Ectodermal cell (in vitro differentiated cells): Measurements from ENCODE around the gene CHST8.

Experiments
- H3K27ac ChIP-seq: 2 replicates; pipeline ENCODE4 v1.7.0; 2013; ENCODE audit warnings: mild to moderate bottlenecking, low read depth, low read length; ENCODE audit not compliant: insufficient read depth, poor library complexity, severe bottlenecking
- H3K27me3 ChIP-seq: 2 replicates; pipeline ENCODE4 v1.7.0; 2013; ENCODE audit warnings: mild to moderate bottlenecking, low read length; ENCODE audit not compliant: insufficient read depth, control insufficient read depth, poor library complexity, severe bottlenecking
- H3K36me3 ChIP-seq: one replicate; pipeline ENCODE4 v1.7.0; 2013; ENCODE audit warnings: low read length; ENCODE audit not compliant: control insufficient read depth, insufficient read depth
- H3K4me1 ChIP-seq: one replicate; pipeline ENCODE4 v1.7.0; 2013; ENCODE audit warnings: low read length; ENCODE audit not compliant: control insufficient read depth, insufficient read depth
- H3K4me3 ChIP-seq: 2 replicates; pipeline ENCODE4 v1.7.0; 2013; ENCODE audit warnings: low read depth, low read length, control low read depth; ENCODE audit not compliant: insufficient read depth
- H3K9me3 ChIP-seq: 2 replicates; pipeline ENCODE4 v1.7.0; 2013; ENCODE audit warnings: mild to moderate bottlenecking, low read length, moderate library complexity; ENCODE audit not compliant: control insufficient read depth
- WGBS, 2 experiments: methylation state at CpG; one replicate each; pipeline ENCODE4 v1.1.7; 2013; ENCODE audit warnings: missing lambda C conversion rate in 2 of 2; 5-methylcytosine and 5-hydroxymethylcytosine counted together

CHST8 gene

DNA sequence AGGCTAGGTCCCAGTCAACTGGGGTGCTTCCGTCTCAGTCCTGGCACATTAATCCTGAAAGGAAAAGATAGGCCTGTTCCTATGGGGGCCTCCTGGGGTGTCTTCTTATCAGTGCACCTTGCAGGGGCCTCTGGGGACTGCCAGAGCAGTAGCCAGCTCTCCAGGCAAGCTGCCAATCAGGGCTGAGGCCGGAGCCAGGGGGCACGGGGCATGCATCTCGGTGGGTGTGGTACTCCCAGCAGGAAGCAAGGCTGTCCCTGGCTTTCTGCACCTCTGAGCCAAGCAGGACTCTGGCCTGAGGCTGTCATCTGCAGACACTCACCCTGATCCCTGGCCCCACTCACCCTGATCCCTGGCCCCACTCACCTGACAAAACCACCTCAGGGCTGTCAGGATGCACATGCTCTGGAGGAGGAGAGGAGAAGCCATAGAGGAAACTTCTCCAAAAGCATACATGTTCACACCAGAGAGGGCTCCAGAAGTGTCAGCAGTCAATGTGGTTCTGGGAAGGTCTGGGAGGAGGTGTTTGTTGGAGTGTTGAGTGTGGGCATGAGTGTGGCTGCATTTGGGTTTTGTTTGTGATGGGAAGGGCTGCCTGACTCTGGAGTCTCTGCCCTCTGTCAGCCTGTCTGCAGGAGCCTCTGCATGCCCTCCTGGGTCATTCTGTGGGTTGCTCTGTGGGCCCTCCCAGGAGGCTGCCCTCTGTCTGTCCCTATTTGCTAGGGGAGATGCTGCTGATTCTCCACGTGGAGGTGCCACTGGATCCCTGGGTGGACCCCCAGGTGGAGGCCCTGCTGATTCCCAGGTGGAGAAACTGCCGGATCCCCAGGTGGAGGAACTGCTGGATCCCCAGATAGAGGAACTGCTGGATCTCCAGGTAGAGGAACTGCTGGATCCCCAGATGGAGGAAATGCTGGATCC lies 152.2 kb downstream of the CHST8 start:
- Histone ChIP-seq H3K27ac (no peak overlapping the region), H3K9me3 (no peaks in the 10 kb centered on the region), H3K4me1 (no peaks in the 10 kb centered on the region), H3K4me3 (no peak overlapping the region), H3K27me3 (peaks cover 2% of the 10 kb centered on the region), H3K36me3 (no peaks in the 10 kb centered on the region)
- WGBS, 2 experiments: 70 to 78% methylated on average over 6 of the region's 6 CpGs

- H3K4me3 ChIP-seq: no peak overlapping the region
- WGBS, 2 experiments: 88% methylated on average over 6 of the region's 6 CpGs
- no peaks in the 10 kb centered on the region for H3K36me3 ChIP-seq
- H3K27ac ChIP-seq: no peak overlapping the region
- H3K4me1 ChIP-seq: no peaks in the 10 kb centered on the region
- no peaks in the 10 kb centered on the region for H3K9me3 ChIP-seq
- H3K27me3 ChIP-seq: peaks cover 3% of the 10 kb centered on the region
Observed at GRCh38 chr19:33774751-33775150, 153.0 kb downstream of the CHST8 start.

GRCh38 chr19:33775731-33776487 lies 154.2 kb downstream of the CHST8 start:
- Histone ChIP-seq H3K27ac (no peak overlapping the region), H3K27me3 (peaks cover 3% of the 10 kb centered on the region), H3K4me1 (no peaks in the 10 kb centered on the region), H3K36me3 (no peaks in the 10 kb centered on the region), H3K9me3 (no peaks in the 10 kb centered on the region), H3K4me3 (no peak overlapping the region)
- 90 to 92% methylated on average over 9 of the region's 9 CpGs for WGBS, 2 experiments

- H3K36me3 ChIP-seq: no peaks in the 10 kb centered on the region
- H3K4me1 ChIP-seq: no peaks in the 10 kb centered on the region
- H3K27ac ChIP-seq: no peak overlapping the region
- H3K27me3 ChIP-seq: peaks cover 3% of the 10 kb centered on the region
- 91 to 92% methylated on average over 9 of the region's 9 CpGs for WGBS, 2 experiments
- H3K4me3 ChIP-seq: no peak overlapping the region
- no peaks in the 10 kb centered on the region for H3K9me3 ChIP-seq
Observed at GRCh38 chr19:33777351-33777750, 155.6 kb downstream of the CHST8 start.

GRCh38 chr19:33777753-33778088 lies 156.0 kb downstream of the CHST8 start:
- WGBS, 2 experiments: 70 to 74% methylated on average over 17 of the region's 17 CpGs
- H3K9me3 ChIP-seq: no peaks in the 10 kb centered on the region
- H3K27ac ChIP-seq: no peak overlapping the region
- H3K36me3 ChIP-seq: no peaks in the 10 kb centered on the region
- peaks cover 3% of the 10 kb centered on the region for H3K27me3 ChIP-seq
- no peaks in the 10 kb centered on the region for H3K4me1 ChIP-seq
- H3K4me3 ChIP-seq: no peak overlapping the region

DNA sequence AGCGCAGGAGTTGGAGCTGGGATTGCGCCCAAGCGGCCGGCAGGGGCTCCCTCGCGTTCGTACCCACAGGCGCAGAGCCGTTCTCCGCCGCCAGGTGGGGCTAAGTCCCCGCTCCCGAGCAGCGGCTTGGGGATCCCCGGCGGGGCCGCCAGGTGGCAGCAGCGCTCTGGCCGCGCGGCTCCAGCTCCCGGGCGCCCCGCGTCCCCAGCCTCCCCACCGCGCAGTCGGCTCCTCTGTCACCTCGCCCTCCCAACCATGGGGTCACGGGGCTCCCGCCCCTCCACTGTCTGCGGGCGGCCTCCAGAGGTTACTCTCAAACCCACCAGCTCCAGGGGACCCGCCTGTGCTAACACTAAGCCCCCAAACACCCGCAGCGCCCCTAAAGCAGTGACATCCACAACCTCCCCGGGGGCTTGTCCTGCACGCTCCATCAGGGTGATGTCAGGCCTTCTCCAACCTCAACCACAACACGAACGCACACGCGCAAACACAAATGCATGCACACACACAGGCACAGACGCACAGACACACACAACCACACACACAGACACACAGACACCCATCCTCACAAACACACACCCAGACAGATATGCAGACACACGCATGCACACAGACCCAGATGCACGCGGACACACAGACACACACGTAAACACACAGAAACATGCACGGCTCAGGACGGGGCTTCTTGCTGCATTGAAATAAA lies 156.5 kb downstream of the CHST8 start:
- 28 to 30% methylated on average over 49 of the region's 49 CpGs for WGBS, 2 experiments

DNA sequence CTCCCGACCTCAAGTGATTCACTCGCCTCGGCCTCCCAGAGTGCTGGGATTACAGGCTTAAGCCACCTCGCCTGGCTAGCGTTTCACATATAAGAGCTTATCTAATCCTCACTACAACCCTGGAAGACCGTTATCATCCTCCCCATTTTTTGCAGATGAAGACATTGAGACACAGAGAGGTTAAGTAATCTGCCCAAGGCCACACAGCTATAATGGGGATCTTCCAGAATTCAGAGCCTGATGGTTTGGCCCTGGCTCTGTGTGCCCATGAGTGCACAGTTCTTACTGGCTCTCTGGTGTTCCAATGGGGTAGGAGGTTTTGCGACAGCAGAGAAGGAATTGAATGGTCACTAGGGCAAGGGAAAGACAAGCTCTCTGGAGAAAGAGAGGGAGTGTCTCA lies 158.1 kb downstream of the CHST8 start:
- H3K27ac ChIP-seq: no peak overlapping the region
- no peak overlapping the region for H3K4me3 ChIP-seq
- 90 to 93% methylated on average over 7 of the region's 7 CpGs for WGBS, 2 experiments
- H3K4me1 ChIP-seq: no peaks in the 10 kb centered on the region
- H3K36me3 ChIP-seq: no peaks in the 10 kb centered on the region
- peaks cover 3% of the 10 kb centered on the region for H3K27me3 ChIP-seq
- no peaks in the 10 kb centered on the region for H3K9me3 ChIP-seq

More for the DNA sequence above, 156.5 kb downstream of the CHST8 start:
- Histone ChIP-seq H3K27ac (no peak overlapping the region), H3K27me3 (peaks cover 3% of the 10 kb centered on the region), H3K9me3 (no peaks in the 10 kb centered on the region), H3K4me1 (no peaks in the 10 kb centered on the region), H3K36me3 (no peaks in the 10 kb centered on the region), H3K4me3 (no peak overlapping the region)

DNA sequence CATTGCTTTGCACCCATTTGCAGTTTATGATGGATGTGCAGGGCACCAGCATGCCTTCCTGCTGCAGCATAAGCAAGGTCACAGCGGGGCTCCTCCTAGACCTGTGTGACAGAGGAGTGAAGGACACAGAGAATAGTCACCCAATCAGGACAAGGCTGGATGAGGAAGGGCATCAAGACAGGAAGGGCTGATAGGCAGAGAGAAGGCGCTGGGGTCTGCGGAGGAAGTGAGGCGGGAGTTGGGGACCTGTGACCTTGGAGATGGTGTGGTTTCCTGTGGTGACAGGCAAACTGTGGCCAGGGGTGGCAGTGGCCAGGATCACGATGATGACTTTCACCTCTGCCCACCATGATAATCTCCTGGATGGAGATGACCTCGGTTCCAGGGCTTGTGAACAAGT lies 158.5 kb downstream of the CHST8 start:
- peaks cover 3% of the 10 kb centered on the region for H3K27me3 ChIP-seq
- WGBS, 2 experiments: 89% methylated on average over 6 of the region's 6 CpGs
- H3K36me3 ChIP-seq: no peaks in the 10 kb centered on the region
- H3K4me1 ChIP-seq: no peaks in the 10 kb centered on the region
- H3K27ac ChIP-seq: no peak overlapping the region
- no peak overlapping the region for H3K4me3 ChIP-seq
- no peaks in the 10 kb centered on the region for H3K9me3 ChIP-seq

DNA sequence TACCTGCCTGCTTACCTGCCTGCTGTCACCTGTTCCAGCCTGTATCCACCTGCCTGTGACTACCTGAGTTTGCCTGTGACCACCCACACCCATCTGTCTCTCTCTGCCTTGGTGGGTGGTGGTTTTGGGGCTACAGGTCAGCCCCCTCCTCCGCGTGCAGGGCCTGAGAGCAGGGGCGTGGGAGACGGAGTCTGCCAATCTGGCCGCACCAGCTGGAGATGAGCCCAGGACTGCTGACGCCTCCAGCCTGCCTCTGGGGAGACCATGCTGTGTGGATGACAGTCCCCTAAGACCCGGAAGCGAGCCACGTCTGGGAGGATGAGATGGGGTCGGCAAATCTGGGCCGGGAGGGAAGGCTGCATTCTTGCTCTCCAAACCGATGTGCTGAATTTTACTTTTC lies 159.0 kb downstream of the CHST8 start:
- Histone ChIP-seq H3K36me3 (no peaks in the 10 kb centered on the region), H3K9me3 (no peaks in the 10 kb centered on the region), H3K27ac (no peak overlapping the region), H3K27me3 (peaks cover 3% of the 10 kb centered on the region), H3K4me3 (no peak overlapping the region), H3K4me1 (no peaks in the 10 kb centered on the region)
- 84 to 87% methylated on average over 12 of the region's 12 CpGs for WGBS, 2 experiments

DNA sequence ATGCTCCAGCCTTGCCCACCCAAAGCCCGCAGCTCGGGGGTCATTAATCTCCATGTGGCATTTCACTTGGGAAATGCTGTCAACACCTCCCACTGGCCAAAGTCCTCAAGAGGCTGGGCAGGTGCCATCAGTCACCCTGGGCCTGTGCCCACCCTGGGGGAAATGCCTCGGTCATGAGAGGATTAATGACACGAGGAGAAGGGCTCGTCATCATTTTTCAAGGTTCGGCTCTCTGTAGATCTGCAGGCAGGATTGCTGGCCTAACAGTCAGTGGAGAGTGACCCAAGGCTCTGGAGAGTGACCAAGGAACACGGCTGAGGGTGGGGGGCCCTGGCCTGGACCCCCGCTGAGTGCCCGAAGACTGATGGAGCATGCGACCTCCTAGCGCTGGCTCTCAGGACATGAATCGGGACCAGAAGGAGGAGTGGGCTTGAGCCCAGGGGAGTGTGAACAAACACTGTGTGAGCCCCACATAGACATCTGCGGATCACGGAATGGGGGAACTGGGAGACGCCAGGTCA lies 159.7 kb downstream of the CHST8 start:
- Histone ChIP-seq H3K36me3 (no peaks in the 10 kb centered on the region), H3K27ac (no peak overlapping the region), H3K4me3 (no peak overlapping the region), H3K4me1 (no peaks in the 10 kb centered on the region), H3K9me3 (no peaks in the 10 kb centered on the region), H3K27me3 (peaks cover 3% of the 10 kb centered on the region)
- WGBS, 2 experiments: 93 to 96% methylated on average over 15 of the region's 15 CpGs
